ENCODE results near the gene CDC42EP3. TPM values are rescaled to one million over a fixed set of nuclear protein-coding genes. Genes with fewer than 3 reads are reported as not detected.

CDC42EP3 gene
- total RNA-seq, 1 experiment from 2014 or later, result 31.5 TPM

GRCh38 chr2:37709111-37709510, 37.7 kb upstream of the CDC42EP3 start (continued):
- TF ChIP-seq USF1 (CRISPR knock-in tag; IDR thresholded peaks at IDR 0.05), result no peak
- TF ChIP-seq PRDM15 (CRISPR knock-in tag; IDR thresholded peaks at IDR 0.05), result no peak
- no peak for TF ChIP-seq MLX (CRISPR knock-in tag; IDR thresholded peaks at IDR 0.05)
- TF ChIP-seq E2F4 (CRISPR knock-in tag; IDR thresholded peaks at IDR 0.05; ENCODE audit: borderline replicate concordance, low read depth), result no peak
- TF ChIP-seq ATF2 (CRISPR knock-in tag; IDR thresholded peaks at IDR 0.05; ENCODE audit: borderline replicate concordance, low read depth), result no peak
- no peak for TF ChIP-seq FOXK1 (CRISPR knock-in tag; IDR thresholded peaks at IDR 0.05)
- no peak for TF ChIP-seq CBFB (CRISPR knock-in tag; IDR thresholded peaks at IDR 0.05; ENCODE audit: low read depth)
- TF ChIP-seq FOXJ3 (CRISPR knock-in tag; IDR thresholded peaks at IDR 0.05; ENCODE audit: borderline replicate concordance), result no peak
- TF ChIP-seq E2F1 (CRISPR knock-in tag; IDR thresholded peaks at IDR 0.05), result no peak
- TF ChIP-seq RORB (CRISPR knock-in tag; IDR thresholded peaks at IDR 0.05), result no peak
- no peak for TF ChIP-seq STAT6 (CRISPR knock-in tag; conservative IDR thresholded peaks at IDR 0.05; ENCODE audit: low read depth)

GRCh38 chr2:37708146-37708545, 36.7 kb upstream of the CDC42EP3 start:
- no peak for DNase-seq (ENCODE audit: low spot score)
- Mint-ChIP-seq H3K36me3 (no peaks in the 10 kb centered on the region), H3K4me3 (no peak overlapping the region), H3K27me3 (ENCODE audit: low read depth) (no peaks in the 10 kb centered on the region), H3K4me1 (peaks cover 6% of the 10 kb centered on the region), H3K27ac (no peak overlapping the region), H3K9me3 (no peaks in the 10 kb centered on the region)
- ChIA-PET POLR2A (no interaction called here), CTCF (interaction anchor here (0.6 kb wide), 1 partner anchor 10 kb away, joined by 4 read pairs; no protein-coding TSS in a partner anchor)
- ATAC-seq, result no peak
- TF ChIP-seq ERG (CRISPR knock-in tag; IDR thresholded peaks at IDR 0.05), result no peak
- no peak for TF ChIP-seq GTF2I (CRISPR knock-in tag; conservative IDR thresholded peaks at IDR 0.05)
- TF ChIP-seq FOXP1 (CRISPR knock-in tag; IDR thresholded peaks at IDR 0.05; ENCODE audit: borderline replicate concordance), result no peak
- TF ChIP-seq ZSCAN18 (CRISPR knock-in tag; IDR thresholded peaks at IDR 0.05), result no peak
